ENCODE data around the gene SLC16A10.

DNA sequence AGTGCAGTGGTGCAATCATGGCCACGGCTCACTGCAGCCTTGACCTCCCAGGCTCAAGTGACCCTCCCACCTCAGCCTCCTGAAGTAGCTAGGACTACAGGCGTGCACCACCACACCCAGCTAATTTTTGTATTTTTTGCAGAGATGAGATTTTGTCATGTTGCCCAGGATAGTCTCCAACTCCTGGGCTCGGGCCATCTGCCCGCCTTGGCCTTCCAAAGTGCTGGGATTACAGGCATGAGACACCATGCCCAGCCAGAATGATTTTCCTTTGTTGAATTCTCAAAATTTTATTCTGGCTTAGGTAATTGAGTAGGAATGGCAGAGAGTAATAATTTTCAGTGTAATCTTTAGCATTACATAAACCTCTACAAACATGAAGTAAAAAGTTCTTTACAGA is 37.1 kb downstream of the SLC16A10 start:
- TF ChIP-seq, protein P1, sequence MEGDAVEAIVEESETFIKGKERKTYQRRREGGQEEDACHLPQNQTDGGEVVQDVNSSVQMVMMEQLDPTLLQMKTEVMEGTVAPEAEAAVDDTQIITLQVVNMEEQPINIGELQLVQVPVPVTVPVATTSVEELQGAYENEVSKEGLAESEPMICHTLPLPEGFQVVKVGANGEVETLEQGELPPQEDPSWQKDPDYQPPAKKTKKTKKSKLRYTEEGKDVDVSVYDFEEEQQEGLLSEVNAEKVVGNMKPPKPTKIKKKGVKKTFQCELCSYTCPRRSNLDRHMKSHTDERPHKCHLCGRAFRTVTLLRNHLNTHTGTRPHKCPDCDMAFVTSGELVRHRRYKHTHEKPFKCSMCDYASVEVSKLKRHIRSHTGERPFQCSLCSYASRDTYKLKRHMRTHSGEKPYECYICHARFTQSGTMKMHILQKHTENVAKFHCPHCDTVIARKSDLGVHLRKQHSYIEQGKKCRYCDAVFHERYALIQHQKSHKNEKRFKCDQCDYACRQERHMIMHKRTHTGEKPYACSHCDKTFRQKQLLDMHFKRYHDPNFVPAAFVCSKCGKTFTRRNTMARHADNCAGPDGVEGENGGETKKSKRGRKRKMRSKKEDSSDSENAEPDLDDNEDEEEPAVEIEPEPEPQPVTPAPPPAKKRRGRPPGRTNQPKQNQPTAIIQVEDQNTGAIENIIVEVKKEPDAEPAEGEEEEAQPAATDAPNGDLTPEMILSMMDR (IDR thresholded peaks at IDR 0.05), result no peak
- no peak for TF ChIP-seq POLR2AphosphoS5 (IDR thresholded peaks at IDR 0.05)

All from upper lobe of left lung (tissue), 4 donors.